K562 (cell line): ENCODE data around the gene CELF4. TPM values are rescaled to one million over a fixed set of nuclear protein-coding genes. Genes with fewer than 3 reads are reported as not detected.

Experiments used
- ATAC-seq: fragments of 200-7000 bp; cut with Tn5 transposase; 3 replicates; pipeline ENCODE4 v1.9.1; 2020; ENCODE audit warnings: moderate library complexity
- BruUV-seq: library from RNA; stranded (reverse); fragments of 400-500 nt; replicated peaks from 2 replicates; lab custom pipeline; 2021; lab: Mats Ljungman, UMichigan
- CTCF ChIA-PET: fragments of 300-600 bp; formaldehyde crosslinking; extraction: SDS; loops from one replicate; lab custom pipeline; 2021; ENCODE audit warnings: low intra/inter-chr PET ratio; lab: Yijun Ruan, JAX
- POLR2A ChIA-PET: fragments of 300-600, 350-650 bp; sonication (Branson Sonifier 250); formaldehyde crosslinking; extraction: SDS; loops from one replicate; lab custom pipeline; 2021; ENCODE audit warnings: antibody characterized with exemption, inconsistent platforms; lab: Yijun Ruan, JAX
- DNase-seq, 4 experiments: peaks; one replicate each; pipeline versions ENCODE4 v3.0.0 to v3.0.0-alpha.2; 2011 to 2018; ENCODE audit warnings: low spot score in 3 of 4, mixed read lengths in 3 of 4; ENCODE audit errors: extremely low read depth in 1 of 4
- FAIRE-seq: peaks from 2 replicates; lab custom pipeline; 2011; peaks lifted over from hg19 to GRCh38; lab: Jason Lieb, UNC
- H2AFZ ChIP-seq: 2 replicates; pipeline ENCODE4 v1.6.0; 2011; ENCODE audit warnings: low read depth, low read length, control low read depth, inconsistent platforms
- H3K27ac ChIP-seq: fragments of 200-600 bp; 3 replicates; pipeline ENCODE4 v1.8.0; 2011; ENCODE audit warnings: low read depth, mild to moderate bottlenecking, control low read depth, inconsistent platforms, low read length, moderate library complexity, mixed read lengths; ENCODE audit errors: extremely low read depth
- H3K27me3 ChIP-seq, 2 experiments: fragments of 300-600 bp in 1 of 2; 2 replicates in 1 of 2; 3 replicates in 1 of 2; pipeline versions ENCODE4 v1.6.0 to v1.8.0; 2011; ENCODE audit warnings: inconsistent platforms in 2 of 2, low read length in 2 of 2, mild to moderate bottlenecking in 1 of 2, mixed read lengths in 1 of 2, moderate library complexity in 1 of 2; ENCODE audit not compliant: control insufficient read depth in 2 of 2, insufficient read depth in 2 of 2
- H3K36me3 ChIP-seq: fragments of 300-600 bp; 3 replicates; pipeline ENCODE4 v1.8.0; 2011; ENCODE audit warnings: mild to moderate bottlenecking, low read length, inconsistent platforms; ENCODE audit not compliant: control insufficient read depth, insufficient read depth
- H3K4me1 ChIP-seq, 2 experiments: fragments of 200-600 bp in 1 of 2; replicated peaks in 1 of 2; 2 replicates in 1 of 2; 3 replicates in 1 of 2; pipeline versions ENCODE4 v1.5.1 to v1.8.0; 2011; ENCODE audit warnings: inconsistent platforms in 2 of 2, low read length in 2 of 2, mild to moderate bottlenecking in 1 of 2, mixed read lengths in 1 of 2, moderate library complexity in 1 of 2; ENCODE audit not compliant: control insufficient read depth in 2 of 2, insufficient read depth in 2 of 2
- H3K4me2 ChIP-seq: 2 replicates; pipeline ENCODE4 v1.6.1; 2011; ENCODE audit warnings: low read length, control low read depth, inconsistent platforms, mixed read lengths; ENCODE audit not compliant: insufficient read depth
- H3K4me3 ChIP-seq: fragments of 200-600 bp; sonication (generic), shearing (Covaris generic); 2 replicates; pipeline ENCODE4 v1.5.1; 2016; ENCODE audit warnings: control low read depth, inconsistent platforms
- H3K79me2 ChIP-seq: fragments of 200-600 bp; 3 replicates; pipeline ENCODE4 v1.8.0; 2011; ENCODE audit warnings: low read length, inconsistent platforms; ENCODE audit not compliant: control insufficient read depth, insufficient read depth
- H3K9ac ChIP-seq, 2 experiments: 2 replicates each; pipeline versions ENCODE4 v1.6.0 to v1.6.1; 2011; ENCODE audit warnings: low read depth in 2 of 2, low read length in 2 of 2, control low read depth in 1 of 2, inconsistent platforms in 1 of 2, mild to moderate bottlenecking in 1 of 2, mixed read lengths in 1 of 2; ENCODE audit not compliant: insufficient read depth in 1 of 2
- H3K9me1 ChIP-seq: one replicate; pipeline ENCODE4 v1.6.0; 2011; ENCODE audit warnings: inconsistent platforms, mild to moderate bottlenecking, low read length, moderate library complexity; ENCODE audit not compliant: control insufficient read depth, insufficient read depth
- H3K9me3 ChIP-seq: replicated peaks from 2 replicates; pipeline ENCODE4 v1.5.1; 2011; ENCODE audit warnings: low read depth, low read length, inconsistent platforms; ENCODE audit not compliant: control insufficient read depth, insufficient read depth
- H4K20me1 ChIP-seq: replicated peaks from 2 replicates; pipeline ENCODE4 v1.6.1; 2011; ENCODE audit warnings: low read length, inconsistent platforms, mixed read lengths; ENCODE audit not compliant: control insufficient read depth, insufficient read depth
- HDGF ChIP-seq: fragments of 450-650 bp; IDR thresholded peaks from 2 replicates; pipeline ENCODE4 v1.6.1; 2016
- KDM2B ChIP-seq: fragments of 250-450 bp; sonication (Bioruptor Pico); IDR thresholded peaks from 2 replicates; pipeline ENCODE4 v1.8.0; 2021; ENCODE audit warnings: mild to moderate bottlenecking, moderate library complexity
- KLF16 ChIP-seq: IDR thresholded peaks from 2 replicates; pipeline ENCODE4 v1.6.1; 2016; ENCODE audit warnings: antibody characterized with exemption
- TRIM24 ChIP-seq, 2 experiments: fragments of 450-650 bp; IDR thresholded peaks; 2 replicates each; pipeline ENCODE4 v1.6.1; 2016
- ZBED1 ChIP-seq: IDR thresholded peaks from 2 replicates; pipeline ENCODE4 v1.6.1; 2014
- ZBTB17 ChIP-seq: fragments of 450-650 bp; formaldehyde crosslinking; IDR thresholded peaks from 2 replicates; pipeline ENCODE4 v1.4.0; 2020; ENCODE audit warnings: mild to moderate bottlenecking
- ZNF121 ChIP-seq: sonication (generic); formaldehyde crosslinking; conservative IDR thresholded peaks from 2 replicates; pipeline ENCODE4 v1.8.0; 2022; ENCODE audit warnings: missing genetic modification reagents
- WGBS: fragments of 100-300 bp; shearing (Covaris generic); methylation state at CpG from one replicate; pipeline ENCODE4 v1.1.6; 2016; ENCODE audit warnings: low coverage, mixed read lengths; ENCODE audit not compliant: insufficient coverage; ENCODE audit errors: missing lambda C conversion rate; 5-methylcytosine and 5-hydroxymethylcytosine counted together
- in situ Hi-C: fragments of 300-500 bp; cut with MboI; formaldehyde crosslinking; loops from 4 replicates; pipeline ENCODE4 v1.15.0; 2018; ENCODE audit warnings: inconsistent platforms, mixed read lengths
- intact Hi-C: fragments of 100-400 bp; cut with micrococcal nuclease; formaldehyde crosslinking; loops from 2 replicates; pipeline ENCODE4 v1.14.2; 2022
- polyA plus RNA-seq, 8 experiments: library from polyadenylated mRNA; depleted of rRNA in 4 of 8; stranded (reverse) in 5 of 8; unstranded in 3 of 8; fragments of >200 nt; fragmentation: Nextera tagmentation in 2 of 8; fragmentation: Illumina TruSeq in 1 of 8; extraction: Ambion mirVana in 2 of 8; extraction: Trizol in 1 of 8; gene quantifications; 2 replicates each; pipeline versions ENCODE4 v1.2.1 to v1.2.3, GENCODE V29; 2011 to 2014; ENCODE audit warnings: inconsistent platforms in 1 of 8, missing spikeins in 1 of 8
- total RNA-seq, 7 experiments: library from RNA; depleted of rRNA in 6 of 7; stranded (reverse); fragments of >200 nt in 6 of 7; fragmentation: Illumina TruSeq in 2 of 7; extraction: Trizol in 2 of 7; gene quantifications; 2 replicates each; pipeline versions ENCODE4 v1.2.1 to v1.2.3, GENCODE V29; 2011 to 2021; ENCODE audit warnings: low replicate concordance in 1 of 7
- TF ChIP-seq, protein P1 (sequence below): fragments of 450-650 bp; formaldehyde crosslinking; IDR thresholded peaks from 2 replicates; pipeline ENCODE4 v1.4.0; 2020; ENCODE audit warnings: mild to moderate bottlenecking, moderate library complexity
- TF ChIP-seq, protein P2 (sequence below): sonication (generic); formaldehyde crosslinking; IDR thresholded peaks from 2 replicates; pipeline ENCODE4 v1.8.0; 2023; ENCODE audit warnings: mild to moderate bottlenecking, missing genetic modification reagents
- TF ChIP-seq, protein P3 (sequence below), 2 experiments: IDR thresholded peaks; 2 replicates each; pipeline ENCODE4 v1.6.1; 2011; ENCODE audit warnings: borderline replicate concordance in 1 of 2, control low read depth in 1 of 2, low read depth in 1 of 2, low read length in 1 of 2, mild to moderate bottlenecking in 1 of 2, mixed read lengths in 1 of 2, moderate library complexity in 1 of 2; ENCODE audit not compliant: insufficient read depth in 1 of 2, insufficient read length in 1 of 2, poor library complexity in 1 of 2, severe bottlenecking in 1 of 2; ENCODE audit errors: extremely low read depth in 1 of 2
- TF ChIP-seq, protein P4 (sequence below): IDR thresholded peaks from 2 replicates; pipeline ENCODE4 v1.6.1; 2016; ENCODE audit warnings: missing genetic modification characterization, missing compliant biosample characterization

Gene CELF4
- total and polyA plus RNA-seq, 9 of the 15 experiments (the other 6 are each of a cell fraction or from before 2014, with no cell fraction given) = 0.04 to 0.24 (median 0.07) TPM; not detected in 3

DNA sequence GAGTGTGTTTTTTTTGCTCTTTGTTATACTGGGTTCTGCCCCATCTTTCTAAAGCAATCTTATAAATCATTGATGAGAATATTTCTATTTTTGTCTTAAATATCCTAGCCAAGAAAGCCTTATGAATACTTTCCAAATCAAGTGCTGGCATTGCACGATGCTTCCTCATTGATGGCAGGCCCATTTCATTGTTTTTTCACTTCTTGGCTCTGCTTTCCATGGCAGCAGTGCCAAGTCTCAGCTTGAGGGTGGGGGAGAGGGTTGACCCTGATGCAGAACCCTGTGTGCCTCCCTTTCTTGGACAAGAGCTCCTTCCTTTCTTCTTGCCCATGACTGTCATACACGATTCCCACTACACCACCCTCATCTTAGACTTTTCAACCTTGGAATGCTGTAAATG, 16.7 kb upstream of the CELF4 start:
- DNase-seq (no peak), ATAC-seq (no peak), FAIRE-seq (no peak)
- no peaks in the 10 kb centered on the region for H3K9me3 ChIP-seq
- no peak overlapping the region for H3K27ac ChIP-seq
- H4K20me1 ChIP-seq = no peaks in the 10 kb centered on the region
- no peak overlapping the region for H3K4me2 ChIP-seq
- no peaks in the 10 kb centered on the region for H3K4me1 ChIP-seq
- no peak for TF ChIP-seq ZBTB17 (CRISPR knock-in tag)
- H3K9ac ChIP-seq = no peak overlapping the region
- CTCF ChIA-PET = no interaction called here
- POLR2A ChIA-PET = no interaction called here
- no peaks in the 10 kb centered on the region for H3K36me3 ChIP-seq
- in situ Hi-C loops = no loop called here
- no peak overlapping the region for H2AFZ ChIP-seq
- H3K4me3 ChIP-seq = no peak overlapping the region
- H3K9me1 ChIP-seq = no peaks in the 10 kb centered on the region
- no TSS peak for BruUV-seq
- WGBS = 0% methylated on average over 2 of the region's 2 CpGs
- no peaks in the 10 kb centered on the region for H3K79me2 ChIP-seq
- intact Hi-C loops = no loop called here
- no peaks in the 10 kb centered on the region for H3K27me3 ChIP-seq

DNA sequence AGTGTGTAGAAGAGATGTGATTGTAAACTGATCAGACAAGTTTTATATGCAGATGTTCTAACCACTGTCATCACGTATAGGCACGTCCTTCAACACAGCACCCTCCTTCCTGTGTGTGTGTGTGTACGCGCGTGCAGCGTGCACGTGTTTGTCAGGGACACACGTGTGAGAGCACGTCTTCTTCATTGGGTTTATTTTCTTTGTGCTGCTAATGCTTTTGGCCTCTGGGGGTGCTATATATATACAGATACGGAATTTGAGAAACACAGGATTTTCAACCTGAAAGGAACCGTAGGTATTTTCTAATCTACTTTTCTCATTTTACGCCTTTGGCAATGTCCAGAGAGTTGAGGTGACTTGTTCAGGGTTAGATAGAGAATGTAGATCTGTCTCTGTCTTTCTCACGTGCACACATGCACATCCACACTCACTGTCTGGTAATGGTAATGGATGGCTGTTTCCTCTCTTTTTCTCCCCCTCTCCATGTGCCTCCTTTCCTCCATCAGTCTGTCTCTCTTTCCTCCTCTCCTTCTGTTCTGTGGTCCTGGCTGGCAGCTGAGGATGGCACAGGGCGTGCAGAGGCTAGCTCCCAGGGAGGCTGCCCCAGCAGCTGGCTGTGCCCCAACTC, 13.4 kb upstream of the CELF4 start:
- H3K4me3 ChIP-seq = no peak overlapping the region
- in situ Hi-C loops = no loop called here
- no peaks in the 10 kb centered on the region for H3K9me3 ChIP-seq
- no TSS peak for BruUV-seq
- H3K4me2 ChIP-seq = no peak overlapping the region
- peak; percentile 79 for ATAC-seq
- H3K9ac ChIP-seq = no peak overlapping the region
- no peak overlapping the region for H3K27ac ChIP-seq
- H3K27me3 ChIP-seq = no peaks in the 10 kb centered on the region
- no peaks in the 10 kb centered on the region for H3K79me2 ChIP-seq
- peak; percentile 27 to 57 (median 42) for DNase-seq
- POLR2A ChIA-PET = no interaction called here
- H4K20me1 ChIP-seq = no peaks in the 10 kb centered on the region
- WGBS = 0% methylated on average over 13 of the region's 14 CpGs
- CTCF ChIA-PET = no interaction called here
- H3K9me1 ChIP-seq = no peaks in the 10 kb centered on the region
- no peaks in the 10 kb centered on the region for H3K4me1 ChIP-seq
- no peaks in the 10 kb centered on the region for H3K36me3 ChIP-seq
- 0 out of 2 replicates have a peak overlapping the region, but pooled peaks have one; percentile 36 for H2AFZ ChIP-seq
- intact Hi-C loops = no loop called here
- no peak for FAIRE-seq
- no peak for TF ChIP-seq ZBED1
- no peak for TF ChIP-seq KLF16
- TF ChIP-seq, protein P1, sequence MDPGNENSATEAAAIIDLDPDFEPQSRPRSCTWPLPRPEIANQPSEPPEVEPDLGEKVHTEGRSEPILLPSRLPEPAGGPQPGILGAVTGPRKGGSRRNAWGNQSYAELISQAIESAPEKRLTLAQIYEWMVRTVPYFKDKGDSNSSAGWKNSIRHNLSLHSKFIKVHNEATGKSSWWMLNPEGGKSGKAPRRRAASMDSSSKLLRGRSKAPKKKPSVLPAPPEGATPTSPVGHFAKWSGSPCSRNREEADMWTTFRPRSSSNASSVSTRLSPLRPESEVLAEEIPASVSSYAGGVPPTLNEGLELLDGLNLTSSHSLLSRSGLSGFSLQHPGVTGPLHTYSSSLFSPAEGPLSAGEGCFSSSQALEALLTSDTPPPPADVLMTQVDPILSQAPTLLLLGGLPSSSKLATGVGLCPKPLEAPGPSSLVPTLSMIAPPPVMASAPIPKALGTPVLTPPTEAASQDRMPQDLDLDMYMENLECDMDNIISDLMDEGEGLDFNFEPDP (CRISPR knock-in tag) = no peak
- no peak for TF ChIP-seq HDGF
- TF ChIP-seq TRIM24 (IDR thresholded peaks at IDR 0.05) = no peak
- TF ChIP-seq KDM2B (CRISPR knock-in tag) = no peak
- TF ChIP-seq, protein P2, sequence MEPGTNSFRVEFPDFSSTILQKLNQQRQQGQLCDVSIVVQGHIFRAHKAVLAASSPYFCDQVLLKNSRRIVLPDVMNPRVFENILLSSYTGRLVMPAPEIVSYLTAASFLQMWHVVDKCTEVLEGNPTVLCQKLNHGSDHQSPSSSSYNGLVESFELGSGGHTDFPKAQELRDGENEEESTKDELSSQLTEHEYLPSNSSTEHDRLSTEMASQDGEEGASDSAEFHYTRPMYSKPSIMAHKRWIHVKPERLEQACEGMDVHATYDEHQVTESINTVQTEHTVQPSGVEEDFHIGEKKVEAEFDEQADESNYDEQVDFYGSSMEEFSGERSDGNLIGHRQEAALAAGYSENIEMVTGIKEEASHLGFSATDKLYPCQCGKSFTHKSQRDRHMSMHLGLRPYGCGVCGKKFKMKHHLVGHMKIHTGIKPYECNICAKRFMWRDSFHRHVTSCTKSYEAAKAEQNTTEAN (CRISPR knock-in tag) = no peak
- TF ChIP-seq, protein P3, sequence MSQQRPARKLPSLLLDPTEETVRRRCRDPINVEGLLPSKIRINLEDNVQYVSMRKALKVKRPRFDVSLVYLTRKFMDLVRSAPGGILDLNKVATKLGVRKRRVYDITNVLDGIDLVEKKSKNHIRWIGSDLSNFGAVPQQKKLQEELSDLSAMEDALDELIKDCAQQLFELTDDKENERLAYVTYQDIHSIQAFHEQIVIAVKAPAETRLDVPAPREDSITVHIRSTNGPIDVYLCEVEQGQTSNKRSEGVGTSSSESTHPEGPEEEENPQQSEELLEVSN (IDR thresholded peaks at IDR 0.05; ENCODE audit: borderline replicate concordance in 1 of 2, extremely low read depth in 1 of 2, insufficient read depth in 1 of 2, insufficient read length in 1 of 2, low read depth in 1 of 2, low read length in 1 of 2, poor library complexity in 1 of 2, severe bottlenecking in 1 of 2) = peak in 1 of 2 experiments; percentile 30
- TF ChIP-seq, protein P4, sequence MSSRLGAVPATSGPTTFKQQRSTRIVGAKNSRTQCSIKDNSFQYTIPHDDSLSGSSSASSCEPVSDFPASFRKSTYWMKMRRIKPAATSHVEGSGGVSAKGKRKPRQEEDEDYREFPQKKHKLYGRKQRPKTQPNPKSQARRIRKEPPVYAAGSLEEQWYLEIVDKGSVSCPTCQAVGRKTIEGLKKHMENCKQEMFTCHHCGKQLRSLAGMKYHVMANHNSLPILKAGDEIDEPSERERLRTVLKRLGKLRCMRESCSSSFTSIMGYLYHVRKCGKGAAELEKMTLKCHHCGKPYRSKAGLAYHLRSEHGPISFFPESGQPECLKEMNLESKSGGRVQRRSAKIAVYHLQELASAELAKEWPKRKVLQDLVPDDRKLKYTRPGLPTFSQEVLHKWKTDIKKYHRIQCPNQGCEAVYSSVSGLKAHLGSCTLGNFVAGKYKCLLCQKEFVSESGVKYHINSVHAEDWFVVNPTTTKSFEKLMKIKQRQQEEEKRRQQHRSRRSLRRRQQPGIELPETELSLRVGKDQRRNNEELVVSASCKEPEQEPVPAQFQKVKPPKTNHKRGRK = no peak
- no peak for TF ChIP-seq ZNF121
